Smooth muscle cell (in vitro differentiated cells): ENCODE data around the gene LCAT. TPM values are rescaled to one million over a fixed set of nuclear protein-coding genes. Genes with fewer than 3 reads are reported as not detected.

Source experiments
- DNase-seq: peaks from one replicate; lab custom pipeline; 2025; ENCODE audit not compliant: unreplicated experiment; lab: John Stamatoyannopoulos, UW
- H2AFZ ChIP-seq: fragments of 200-600 bp; sonication (generic); 2 replicates; pipeline ENCODE4 v1.6.0; 2016; ENCODE audit warnings: antibody characterized with exemption, low read depth, mild to moderate bottlenecking
- H3F3A ChIP-seq: fragments of 200-600 bp; sonication (generic); 2 replicates; pipeline ENCODE4 v1.6.0; 2017; ENCODE audit warnings: antibody characterized with exemption, low read depth
- H3K27ac ChIP-seq: fragments of 200-600 bp; sonication (generic); 2 replicates; pipeline ENCODE4 v1.5.1; 2016; ENCODE audit warnings: low read depth, mild to moderate bottlenecking
- H3K27me3 ChIP-seq: fragments of 200-600 bp; sonication (generic); 2 replicates; pipeline ENCODE4 v1.6.1; 2016; ENCODE audit warnings: low read depth, mild to moderate bottlenecking
- H3K36me3 ChIP-seq: fragments of 200-600 bp; sonication (generic); 2 replicates; pipeline ENCODE4 v1.5.1; 2016; ENCODE audit warnings: low read depth
- H3K4me1 ChIP-seq: fragments of 200-600 bp; sonication (generic); 2 replicates; pipeline ENCODE4 v1.5.1; 2016; ENCODE audit warnings: low read depth
- H3K4me2 ChIP-seq: fragments of 200-600 bp; sonication (generic); 2 replicates; pipeline ENCODE4 v1.6.0; 2016; ENCODE audit warnings: mild to moderate bottlenecking
- H3K4me3 ChIP-seq: fragments of 200-600 bp; sonication (generic); 2 replicates; pipeline ENCODE4 v1.5.1; 2016; ENCODE audit warnings: mild to moderate bottlenecking
- H3K79me2 ChIP-seq: fragments of 200-600 bp; sonication (generic); 2 replicates; pipeline ENCODE4 v1.6.0; 2016; ENCODE audit warnings: low read depth, mild to moderate bottlenecking
- H3K9ac ChIP-seq: fragments of 200-600 bp; sonication (generic); 2 replicates; pipeline ENCODE4 v1.6.0; 2016; ENCODE audit warnings: low read depth
- H3K9me3 ChIP-seq: fragments of 200-600 bp; sonication (generic); replicated peaks from 2 replicates; pipeline ENCODE4 v1.5.1; 2016; ENCODE audit warnings: low read depth
- H4K20me1 ChIP-seq: fragments of 200-600 bp; sonication (generic); 2 replicates; pipeline ENCODE4 v1.6.0; 2016; ENCODE audit warnings: low read depth
- CTCF ChIP-seq: fragments of 200-600 bp; sonication (generic); IDR thresholded peaks from 2 replicates; pipeline ENCODE4 v1.5.1; 2017; ENCODE audit warnings: borderline replicate concordance, mild to moderate bottlenecking, antibody characterized with exemption; ENCODE audit not compliant: insufficient read depth, poor library complexity, severe bottlenecking
- WGBS: methylation state at CpG from one replicate; pipeline ENCODE4 v1.1.7; 2016; ENCODE audit warnings: low lambda C conversion rate; 5-methylcytosine and 5-hydroxymethylcytosine counted together
- polyA plus RNA-seq: library from polyadenylated mRNA; unstranded; fragments of >200 nt; fragmentation: Nextera tagmentation; extraction: Ambion mirVana; gene quantifications from 2 replicates; pipeline ENCODE4 v1.2.1, GENCODE V29; 2016
- total RNA-seq: library from RNA; depleted of rRNA; stranded (reverse); fragments of >200 nt; gene quantifications from 2 replicates; pipeline ENCODE4 v1.2.3, GENCODE V29; 2014

Gene LCAT
- total and polyA plus RNA-seq, 2 experiments from 2014 or later = 14.3 to 34.6 TPM

GRCh38 chr16:67936124-67936879, 7.6 kb downstream of the LCAT start, which contains the start of gene PSMB10:
Gene PSMB10 (minus strand): TSS chr16:67936850. CDS start chr16:67936749, 101 bp downstream.
- Histone ChIP-seq H3F3A (no peaks in the 10 kb centered on the region), H3K4me1 (peaks cover 12% of the 10 kb centered on the region), H3K9me3 (no peaks in the 10 kb centered on the region), H4K20me1 (peaks cover 24% of the 10 kb centered on the region), H3K4me3 (peak within 1 kb of the TSS; percentile 87), H3K27me3 (no peaks in the 10 kb centered on the region), H3K79me2 (no peaks in the 10 kb centered on the region), H3K27ac (peak within 1 kb of the TSS; percentile 69), H2AFZ (no peak within 1 kb of the TSS), H3K9ac (peak within 1 kb of the TSS; percentile 71), H3K4me2 (peak within 1 kb of the TSS; percentile 86), H3K36me3 (no peaks in the 10 kb centered on the region)
- DNase-seq = peak; percentile 36
- TF ChIP-seq CTCF = no peak
- WGBS = 1% methylated on average over 46 of the region's 54 CpGs

- H3K27me3 ChIP-seq = no peaks in the 10 kb centered on the region
- H3K79me2 ChIP-seq = no peaks in the 10 kb centered on the region
- peaks cover 17% of the 10 kb centered on the region for H4K20me1 ChIP-seq
- under 1% methylated on average over 55 of the region's 55 CpGs for WGBS
- no peak overlapping the region for H2AFZ ChIP-seq
- H3K27ac ChIP-seq = peak overlapping the region; percentile 69
- peaks cover 12% of the 10 kb centered on the region for H3K4me1 ChIP-seq
- H3K4me2 ChIP-seq = peak overlapping the region; percentile 86
- no peaks in the 10 kb centered on the region for H3F3A ChIP-seq
- DNase-seq = peak; percentile 46
- no peak for TF ChIP-seq CTCF
- peak overlapping the region; percentile 71 for H3K9ac ChIP-seq
- no peaks in the 10 kb centered on the region for H3K9me3 ChIP-seq
- H3K4me3 ChIP-seq = peak overlapping the region; percentile 87
- H3K36me3 ChIP-seq = no peaks in the 10 kb centered on the region
These were observed 8.4 kb downstream of the LCAT start for GRCh38 chr16:67935402-67936123.

- DNase-seq = no peak
- Histone ChIP-seq H3F3A (no peaks in the 10 kb centered on the region), H3K4me3 (peak overlapping the region; percentile 87), H3K27me3 (no peaks in the 10 kb centered on the region), H3K36me3 (no peaks in the 10 kb centered on the region), H3K4me1 (peaks cover 12% of the 10 kb centered on the region), H3K27ac (no peak overlapping the region), H3K4me2 (peak overlapping the region; percentile 86), H3K79me2 (no peaks in the 10 kb centered on the region), H3K9ac (peak overlapping the region; percentile 31), H3K9me3 (no peaks in the 10 kb centered on the region), H4K20me1 (peaks cover 15% of the 10 kb centered on the region), H2AFZ (no peak overlapping the region)
- 7% methylated on average over 13 of the region's 13 CpGs for WGBS
- TF ChIP-seq CTCF = no peak
These were observed 8.9 kb downstream of the LCAT start for GRCh38 chr16:67935101-67935401.
